HG03571 (cell line): ENCODE data around the gene HIVEP2.

ENCODE experiments used
- ATAC-seq: cut with Tn5 transposase; IDR thresholded peaks from one replicate; pipeline ENCODE4 v1.9.1; 2021; ENCODE audit not compliant: unreplicated experiment

The HIVEP2 gene

GRCh38 chr6:142823256-142823902, 121.6 kb downstream of the HIVEP2 start:
- no peak for ATAC-seq

GRCh38 chr6:142822842-142823241, 122.1 kb downstream of the HIVEP2 start:
- ATAC-seq: no peak

GRCh38 chr6:142822383-142822782, 122.6 kb downstream of the HIVEP2 start:
- ATAC-seq: peak; percentile 72

- no peak for ATAC-seq
Measured at GRCh38 chr6:142821860-142822259, 123.1 kb downstream of the HIVEP2 start.

GRCh38 chr6:142821164-142821716, 123.7 kb downstream of the HIVEP2 start:
- ATAC-seq: no peak

- no peak for ATAC-seq
Measured at GRCh38 chr6:142820338-142821051, 124.5 kb downstream of the HIVEP2 start.

- peak; percentile 60 for ATAC-seq
Measured at GRCh38 chr6:142819603-142820337, 125.2 kb downstream of the HIVEP2 start.

- ATAC-seq: no peak
Measured at GRCh38 chr6:142816486-142816885, 128.5 kb downstream of the HIVEP2 start.

GRCh38 chr6:142816031-142816430, 128.9 kb downstream of the HIVEP2 start:
- no peak for ATAC-seq

GRCh38 chr6:142811923-142812322, 133.1 kb downstream of the HIVEP2 start:
- ATAC-seq: no peak

- ATAC-seq: no peak
Measured at GRCh38 chr6:142810952-142811514, 133.9 kb downstream of the HIVEP2 start.

- no peak for ATAC-seq
Measured at GRCh38 chr6:142809947-142810346, 135.0 kb downstream of the HIVEP2 start.

GRCh38 chr6:142808405-142809061, 136.4 kb downstream of the HIVEP2 start:
- no peak for ATAC-seq

- ATAC-seq: no peak
Measured at GRCh38 chr6:142805042-142805441, 139.9 kb downstream of the HIVEP2 start.

- no peak for ATAC-seq
Measured at GRCh38 chr6:142804490-142804889, 140.5 kb downstream of the HIVEP2 start.

- no peak for ATAC-seq
Measured at GRCh38 chr6:142803495-142804058, 141.4 kb downstream of the HIVEP2 start.

- ATAC-seq: no peak
Measured at GRCh38 chr6:142803032-142803431, 141.9 kb downstream of the HIVEP2 start.

- no peak for ATAC-seq
Measured at GRCh38 chr6:142802124-142802523, 142.9 kb downstream of the HIVEP2 start.

GRCh38 chr6:142800240-142800639, 144.7 kb downstream of the HIVEP2 start:
- no peak for ATAC-seq

GRCh38 chr6:142799639-142800038, 145.3 kb downstream of the HIVEP2 start:
- ATAC-seq: no peak
